Measurements from ENCODE around the gene MUL1. TPM values are rescaled to one million over a fixed set of nuclear protein-coding genes. Genes with fewer than 3 reads are reported as not detected.

Gene MUL1
- total RNA-seq, 3 donors from 2014 or later = 25.4 to 35.1 (median 29.6) TPM

GRCh38 chr1:20485527-20486456, 22.2 kb downstream of the MUL1 start, which contains the start of gene CAMK2N1:
CAMK2N1 (minus strand) TSS chr1:20486210; CDS start chr1:20485379, 831 bp downstream.
- H3K4me1 ChIP-seq = peaks cover 0 to 12% of the 10 kb centered on the region in 2 donors

GRCh38 chr1:20484519-20485462, 23.2 kb downstream of the MUL1 start:
- Histone ChIP-seq H3K4me1 (peaks cover 0 to 12% of the 10 kb centered on the region in 2 donors), H3K27me3 (no peaks in the 10 kb centered on the region), H3K27ac (peak overlapping the region; percentile 94 to 95), H3K9me3 (no peaks in the 10 kb centered on the region), H3K4me3 (peak overlapping the region; percentile 69 to 88 (median 71)), H3K36me3 (no peaks in the 10 kb centered on the region)
- DNase-seq (ENCODE audit: low spot score in 2 of 2) = no peak
- TF ChIP-seq POLR2AphosphoS5 (IDR thresholded peaks at IDR 0.05) (no peak), POLR2A (IDR thresholded peaks at IDR 0.05) (no peak), CTCF (IDR thresholded peaks at IDR 0.05) (no peak)
- intact Hi-C loops (cut with DNase I; ENCODE audit: low total_unique reads) = no loop called here

More at GRCh38 chr1:20485527-20486456, 22.2 kb downstream of the MUL1 start, which contains the start of gene CAMK2N1:
- Histone ChIP-seq H3K4me3 (peak within 1 kb of the TSS; percentile 69 to 88 (median 71)), H3K27ac (peak within 1 kb of the TSS; percentile 94 to 95), H3K27me3 (no peaks in the 10 kb centered on the region), H3K9me3 (no peaks in the 10 kb centered on the region), H3K36me3 (no peaks in the 10 kb centered on the region)
- TF ChIP-seq POLR2A (IDR thresholded peaks at IDR 0.05) = peak; percentile 17
- TF ChIP-seq CTCF (IDR thresholded peaks at IDR 0.05) = no peak
- peak in 1 of 3 donors; percentile 5 for TF ChIP-seq POLR2AphosphoS5 (IDR thresholded peaks at IDR 0.05)
- DNase-seq (ENCODE audit: low spot score in 2 of 2) = peak; percentile 59 to 73
- intact Hi-C loops (cut with DNase I; ENCODE audit: low total_unique reads) = no loop called here

GRCh38 chr1:20483833-20484518, 24.0 kb downstream of the MUL1 start:
- Histone ChIP-seq H3K4me1 (peaks cover 0 to 12% of the 10 kb centered on the region in 2 donors), H3K36me3 (no peaks in the 10 kb centered on the region), H3K27me3 (no peaks in the 10 kb centered on the region), H3K9me3 (no peaks in the 10 kb centered on the region), H3K27ac (peak overlapping the region; percentile 94 to 95), H3K4me3 (peak overlapping the region; percentile 69 to 88 (median 71))
- no peak for DNase-seq (ENCODE audit: low spot score in 2 of 2)
- intact Hi-C loops (cut with DNase I; ENCODE audit: low total_unique reads) = no loop called here
- TF ChIP-seq POLR2AphosphoS5 (IDR thresholded peaks at IDR 0.05) (no peak), POLR2A (IDR thresholded peaks at IDR 0.05) (no peak), CTCF (IDR thresholded peaks at IDR 0.05) (no peak)

GRCh38 chr1:20483098-20483832, 24.7 kb downstream of the MUL1 start:
- DNase-seq (ENCODE audit: low spot score in 2 of 2) = no peak
- no peaks in the 10 kb centered on the region for H3K27me3 ChIP-seq
- intact Hi-C loops (cut with DNase I; ENCODE audit: low total_unique reads) = no loop called here
- H3K36me3 ChIP-seq = no peaks in the 10 kb centered on the region
- peaks cover 3 to 12% of the 10 kb centered on the region in 2 donors for H3K4me1 ChIP-seq
- TF ChIP-seq CTCF (IDR thresholded peaks at IDR 0.05) (no peak), POLR2A (IDR thresholded peaks at IDR 0.05) (no peak), POLR2AphosphoS5 (IDR thresholded peaks at IDR 0.05) (no peak)
- no peaks in the 10 kb centered on the region for H3K9me3 ChIP-seq
- no peak overlapping the region for H3K27ac ChIP-seq
- H3K4me3 ChIP-seq = peak overlapping the region; percentile 69 to 88 (median 71)
